GM10248 (cell line): ENCODE results near the gene MAMDC2.

ENCODE experiments used
- CTCF ChIA-PET: fragments of 300-600 bp; sonication (Branson Sonifier 250); formaldehyde crosslinking; extraction: SDS; loops from one replicate; lab custom pipeline; 2021; ENCODE audit warnings: antibody characterized with exemption; lab: Yijun Ruan, JAX
- POLR2A ChIA-PET: fragments of 350-650 bp; sonication (Branson Sonifier 250); formaldehyde crosslinking; extraction: SDS; loops from one replicate; lab custom pipeline; 2020; ENCODE audit warnings: antibody characterized with exemption; lab: Yijun Ruan, JAX
- DNase-seq: peaks from one replicate; pipeline ENCODE4 v3.0.0; 2012; ENCODE audit errors: extremely low spot score
- TF ChIP-seq, protein P1 (sequence below): IDR thresholded peaks from 2 replicates; pipeline ENCODE4 v1.5.1; 2012; ENCODE audit warnings: mild to moderate bottlenecking, low read depth; ENCODE audit errors: extremely low read depth, missing control alignments, control extremely low read depth

The MAMDC2 gene

DNA sequence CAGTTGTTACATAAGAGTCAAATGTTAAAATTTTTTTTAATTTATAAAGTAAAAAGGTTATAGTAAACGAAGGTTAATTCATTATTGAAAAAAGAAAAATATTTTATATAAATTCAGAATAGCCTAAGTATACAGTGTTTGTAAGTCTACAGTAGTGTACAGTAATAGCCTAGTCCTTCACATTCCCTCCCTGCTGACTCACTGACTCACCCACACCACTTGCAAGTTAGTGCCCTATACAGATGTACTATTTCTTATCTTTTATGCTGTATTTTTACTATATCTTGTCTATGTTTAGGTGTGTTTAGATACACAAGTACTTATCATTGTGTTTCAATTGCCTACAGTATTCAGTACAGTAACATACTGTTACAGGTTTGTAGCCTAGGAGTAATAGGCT lies 57.6 kb downstream of the MAMDC2 start:
- no peak for DNase-seq
- POLR2A ChIA-PET: no interaction called here
- TF ChIP-seq, protein P1, sequence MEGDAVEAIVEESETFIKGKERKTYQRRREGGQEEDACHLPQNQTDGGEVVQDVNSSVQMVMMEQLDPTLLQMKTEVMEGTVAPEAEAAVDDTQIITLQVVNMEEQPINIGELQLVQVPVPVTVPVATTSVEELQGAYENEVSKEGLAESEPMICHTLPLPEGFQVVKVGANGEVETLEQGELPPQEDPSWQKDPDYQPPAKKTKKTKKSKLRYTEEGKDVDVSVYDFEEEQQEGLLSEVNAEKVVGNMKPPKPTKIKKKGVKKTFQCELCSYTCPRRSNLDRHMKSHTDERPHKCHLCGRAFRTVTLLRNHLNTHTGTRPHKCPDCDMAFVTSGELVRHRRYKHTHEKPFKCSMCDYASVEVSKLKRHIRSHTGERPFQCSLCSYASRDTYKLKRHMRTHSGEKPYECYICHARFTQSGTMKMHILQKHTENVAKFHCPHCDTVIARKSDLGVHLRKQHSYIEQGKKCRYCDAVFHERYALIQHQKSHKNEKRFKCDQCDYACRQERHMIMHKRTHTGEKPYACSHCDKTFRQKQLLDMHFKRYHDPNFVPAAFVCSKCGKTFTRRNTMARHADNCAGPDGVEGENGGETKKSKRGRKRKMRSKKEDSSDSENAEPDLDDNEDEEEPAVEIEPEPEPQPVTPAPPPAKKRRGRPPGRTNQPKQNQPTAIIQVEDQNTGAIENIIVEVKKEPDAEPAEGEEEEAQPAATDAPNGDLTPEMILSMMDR: no peak
- CTCF ChIA-PET: interaction anchor here (1.3 to 3.5 kb wide), 4 partner anchors 9 to 12 kb away, joined by 3 to 10 read pairs (median 6); no protein-coding TSS in a partner anchor

DNA sequence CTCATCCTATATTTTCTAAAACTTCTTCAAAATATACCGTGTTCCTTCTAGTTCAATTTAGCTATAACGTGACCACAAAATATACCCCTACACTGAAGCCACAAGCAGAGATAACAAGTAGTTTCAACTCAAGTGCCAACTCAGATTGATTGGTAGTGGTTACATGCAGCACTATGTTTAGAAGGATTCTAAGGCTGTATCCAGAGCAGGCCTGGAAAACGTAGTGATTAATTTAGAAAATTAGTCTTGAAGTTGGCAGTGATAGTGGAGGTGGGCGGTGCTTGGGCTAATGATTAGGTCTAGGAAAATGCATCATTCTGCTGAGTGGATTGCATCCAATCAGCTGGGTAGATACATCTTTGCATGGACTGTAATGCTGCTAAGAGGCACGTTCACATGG lies 61.5 kb downstream of the MAMDC2 start:
- ChIA-PET CTCF (interaction anchor here (1.5 kb wide), 1 partner anchor 134 kb away, joined by 3 read pairs; no protein-coding TSS in a partner anchor), POLR2A (no interaction called here)
- TF ChIP-seq, protein P1: no peak
- DNase-seq: no peak

DNA sequence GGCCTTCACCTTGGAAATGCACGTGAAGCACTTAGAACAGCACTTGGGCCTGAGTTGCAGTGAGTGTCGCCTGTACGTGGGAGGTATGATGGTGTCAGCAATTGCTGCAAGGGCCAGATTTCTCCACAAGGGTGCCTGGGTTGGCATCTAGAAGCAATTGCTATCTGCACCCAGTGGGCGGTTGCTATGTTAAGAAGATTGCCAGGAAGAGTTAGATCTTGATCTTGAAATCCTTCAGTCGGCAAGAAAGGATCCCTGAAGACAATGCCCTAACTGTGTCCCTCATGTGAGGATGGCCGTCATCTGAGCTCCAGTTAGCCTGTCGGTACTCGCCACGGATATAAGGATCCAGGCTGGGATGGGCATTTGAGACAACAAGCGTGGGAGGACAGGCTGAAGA lies 62.9 kb downstream of the MAMDC2 start:
- CTCF ChIA-PET: interaction anchor here (1.8 to 8.8 kb wide), 2 partner anchors 13 to 138 kb away, joined by 4 to 168 read pairs; no protein-coding TSS in a partner anchor
- TF ChIP-seq, protein P1: no peak
- POLR2A ChIA-PET: no interaction called here
- no peak for DNase-seq

DNA sequence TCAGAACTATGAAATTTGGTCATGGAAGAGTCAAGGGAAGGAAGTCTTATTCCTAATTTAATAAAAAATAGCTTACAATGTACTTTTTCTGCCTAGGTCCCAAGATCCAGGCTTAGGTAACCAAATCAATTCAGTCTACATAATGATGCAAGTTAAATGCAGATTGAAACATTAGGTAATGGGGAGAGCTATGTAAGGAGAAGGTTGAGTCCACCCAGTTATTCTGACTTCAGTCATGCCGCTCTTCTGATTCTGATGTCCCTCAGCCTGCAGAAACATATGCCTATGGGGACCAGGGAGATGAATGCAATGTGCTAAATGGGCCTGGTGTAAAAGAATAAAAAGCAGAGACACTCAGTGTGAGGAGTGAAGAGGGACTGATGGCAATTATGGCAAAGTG lies 63.9 kb downstream of the MAMDC2 start:
- ChIA-PET POLR2A (no interaction called here), CTCF (interaction anchor here (1.0 to 8.8 kb wide), 3 partner anchors 14 to 494 kb away, joined by 3 to 168 read pairs (median 4); no protein-coding TSS in a partner anchor)
- no peak for DNase-seq

DNA sequence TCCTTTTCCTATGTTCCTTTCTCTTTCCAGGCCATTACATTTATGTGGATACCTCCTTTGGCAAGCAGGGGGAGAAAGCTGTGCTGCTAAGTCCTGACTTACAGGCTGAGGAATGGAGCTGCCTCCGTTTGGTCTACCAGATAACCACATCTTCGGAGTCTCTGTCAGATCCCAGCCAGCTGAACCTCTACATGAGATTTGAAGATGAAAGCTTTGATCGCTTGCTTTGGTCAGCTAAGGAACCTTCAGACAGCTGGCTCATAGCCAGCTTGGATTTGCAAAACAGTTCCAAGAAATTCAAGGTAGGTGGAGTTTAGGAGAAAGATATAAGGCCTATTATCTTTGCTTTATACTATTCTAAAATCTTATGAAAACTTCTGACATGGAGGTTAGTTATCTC lies 64.5 kb downstream of the MAMDC2 start:
- CTCF ChIA-PET: interaction anchor here (1.0 to 8.8 kb wide), 6 partner anchors 14 to 494 kb away, joined by 3 to 168 read pairs (median 47); no protein-coding TSS in a partner anchor
- TF ChIP-seq, protein P1: no peak
- no peak for DNase-seq
- POLR2A ChIA-PET: no interaction called here

More for the DNA sequence above, 63.9 kb downstream of the MAMDC2 start:
- TF ChIP-seq, protein P1: no peak

DNA sequence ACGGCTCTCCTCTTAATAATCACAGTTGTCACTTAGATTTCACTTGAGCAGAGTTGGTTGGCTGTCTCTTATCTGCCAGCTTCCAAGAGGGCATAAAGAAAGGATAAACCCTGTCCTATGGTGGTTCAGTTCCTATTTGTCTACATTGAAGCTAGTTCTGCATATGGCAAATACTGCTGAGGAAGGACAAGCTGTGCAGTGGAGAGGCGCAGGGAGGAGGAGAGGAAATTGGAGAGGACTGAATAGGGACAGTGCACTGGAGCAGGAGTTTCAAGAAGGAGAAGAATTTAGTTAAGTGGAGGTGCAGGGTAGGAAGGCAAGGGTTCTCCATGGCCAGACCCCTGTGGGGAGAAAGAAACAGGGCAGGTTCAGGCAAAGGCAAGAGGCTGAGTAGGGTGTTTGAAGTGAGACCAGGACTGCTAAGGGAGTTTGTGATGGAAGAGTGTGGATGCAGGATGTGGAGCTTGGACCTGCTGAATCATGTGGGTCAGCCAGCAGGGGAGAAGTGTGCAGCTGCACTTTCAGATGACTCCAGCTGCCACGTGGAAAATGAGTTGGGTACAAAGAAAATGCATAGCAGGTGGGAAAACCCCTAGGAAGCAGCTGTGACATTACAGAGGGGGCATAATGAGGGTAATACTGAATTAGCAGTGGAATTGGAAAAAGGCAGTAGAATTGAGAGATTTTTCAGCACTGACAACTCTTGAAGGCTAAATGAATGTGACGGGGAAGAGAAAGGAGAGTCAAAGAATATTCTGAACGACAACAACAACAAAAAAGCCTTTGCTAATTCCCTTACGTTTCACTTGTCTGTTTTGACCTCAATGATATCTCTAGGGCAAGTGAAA lies 66.8 kb downstream of the MAMDC2 start:
- CTCF ChIA-PET: interaction anchor here (0.7 to 8.8 kb wide), 43 partner anchors 8 to 689 kb away, joined by 3 to 168 read pairs (median 5); partner anchors contain the start of gene APBA1
- POLR2A ChIA-PET: no interaction called here
- TF ChIP-seq, protein P1: no peak
- DNase-seq: no peak
